Measurements from ENCODE around the gene PTPRD.

PTPRD gene

DNA sequence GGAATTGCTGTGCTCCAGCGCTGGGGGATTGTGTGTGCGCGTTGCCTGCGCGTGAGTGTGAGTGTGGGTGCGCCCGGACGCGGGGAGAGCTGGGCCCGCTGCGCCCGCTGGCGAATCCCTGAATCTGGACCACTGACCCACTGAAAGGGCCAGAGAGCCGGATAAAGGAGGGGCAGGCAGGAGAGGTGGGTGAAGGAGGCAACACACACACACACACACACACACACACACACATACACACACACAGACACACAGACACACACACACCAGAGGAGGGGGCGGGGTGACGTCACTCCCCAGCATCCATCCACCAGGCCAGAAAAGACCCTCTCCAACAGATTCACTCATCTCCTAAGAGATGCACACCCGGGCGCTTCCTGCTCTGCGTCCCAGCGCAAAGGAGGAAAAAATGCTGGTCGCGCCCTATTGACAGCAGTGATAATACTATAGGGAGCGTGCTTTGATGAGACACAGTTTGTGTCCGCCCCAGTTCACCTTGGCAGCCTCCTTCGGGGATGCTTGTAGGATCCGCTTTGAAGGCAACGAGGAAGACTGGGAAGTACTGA, 1754.1 kb downstream of the PTPRD start:
- Histone ChIP-seq H3K4me3 (ENCODE audit: insufficient read length, low read depth) (peak overlapping the region; percentile 70), H3K27me3 (ENCODE audit: insufficient read depth, insufficient read length) (no peaks in the 10 kb centered on the region), H3K36me3 (ENCODE audit: insufficient read depth, insufficient read length, low read length) (peaks cover 3% of the 10 kb centered on the region), H3K9me3 (ENCODE audit: insufficient read depth, low read length) (no peaks in the 10 kb centered on the region), H3K9ac (ENCODE audit: insufficient read length, low read depth) (peak overlapping the region; percentile 78), H3K4me1 (ENCODE audit: insufficient read depth, insufficient read length) (no peaks in the 10 kb centered on the region)
- no peak for DNase-seq (ENCODE audit: low read depth, low spot score)
- no peak for TF ChIP-seq SUZ12 (IDR thresholded peaks at IDR 0.05; ENCODE audit: extremely low read depth, insufficient read depth, insufficient read length)
- TF ChIP-seq YY1 (IDR thresholded peaks at IDR 0.05; ENCODE audit: insufficient read depth, insufficient read length), result no peak
- TF ChIP-seq ZNF274 (IDR thresholded peaks at IDR 0.05; ENCODE audit: low read depth, low read length), result no peak

GRCh38 chr9:8857926-8858595, 1754.7 kb downstream of the PTPRD start:
- H3K36me3 ChIP-seq (ENCODE audit: insufficient read depth, insufficient read length, low read length), result peaks cover 3% of the 10 kb centered on the region
- DNase-seq (ENCODE audit: low read depth, low spot score), result peak; percentile 55
- peak overlapping the region; percentile 70 for H3K4me3 ChIP-seq (ENCODE audit: insufficient read length, low read depth)
- peak overlapping the region; percentile 81 for H3K9ac ChIP-seq (ENCODE audit: insufficient read length, low read depth)
- no peaks in the 10 kb centered on the region for H3K27me3 ChIP-seq (ENCODE audit: insufficient read depth, insufficient read length)
- TF ChIP-seq YY1 (IDR thresholded peaks at IDR 0.05; ENCODE audit: insufficient read depth, insufficient read length), result no peak
- no peak for TF ChIP-seq SUZ12 (IDR thresholded peaks at IDR 0.05; ENCODE audit: extremely low read depth, insufficient read depth, insufficient read length)
- no peak for TF ChIP-seq ZNF274 (IDR thresholded peaks at IDR 0.05; ENCODE audit: low read depth, low read length)
- H3K4me1 ChIP-seq (ENCODE audit: insufficient read depth, insufficient read length), result no peaks in the 10 kb centered on the region
- no peaks in the 10 kb centered on the region for H3K9me3 ChIP-seq (ENCODE audit: insufficient read depth, low read length)

DNA sequence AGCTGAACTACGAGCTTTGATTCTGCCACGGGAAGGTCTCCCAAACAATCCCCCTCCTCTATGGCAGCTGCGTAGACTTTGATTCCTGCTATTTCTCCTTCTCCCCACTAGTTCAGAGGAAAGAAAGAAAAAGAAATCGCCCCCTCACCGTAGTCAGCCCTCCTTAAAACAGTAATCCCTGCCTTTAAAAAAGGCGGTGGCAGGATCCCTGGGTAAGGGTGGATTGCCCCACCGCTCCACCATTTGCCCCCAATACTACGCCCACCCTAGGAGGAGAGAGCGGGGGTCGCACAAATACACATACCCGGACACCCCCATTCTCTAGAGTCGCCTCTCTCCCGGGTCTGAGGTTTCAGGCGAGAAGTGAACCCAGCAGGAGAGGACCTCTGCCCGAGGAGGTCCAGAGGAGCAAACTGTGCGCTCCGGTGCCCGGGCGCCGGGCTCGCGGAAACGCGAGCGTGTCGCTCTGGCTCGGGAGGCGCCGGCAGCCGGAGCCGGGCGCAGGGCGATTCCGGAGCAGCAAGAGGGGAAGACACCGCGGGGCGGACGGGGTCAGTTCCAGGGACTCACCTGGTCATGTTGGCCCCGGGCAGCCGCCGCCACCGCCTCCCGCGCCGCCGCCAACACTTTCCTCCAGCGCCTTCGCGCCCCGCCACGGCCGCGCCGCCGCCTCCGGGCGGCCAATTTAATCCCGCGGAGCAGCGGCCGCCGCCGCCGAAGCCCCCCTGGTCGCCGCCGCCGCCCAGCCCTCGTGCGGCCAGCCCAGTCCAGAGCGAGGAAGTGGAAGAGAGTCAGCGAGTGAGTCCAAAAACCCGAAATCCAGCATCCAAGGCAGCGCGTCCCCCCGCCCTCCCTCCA, 1755.5 kb downstream of the PTPRD start:
- no peaks in the 10 kb centered on the region for H3K4me1 ChIP-seq (ENCODE audit: insufficient read depth, insufficient read length)
- H3K4me3 ChIP-seq (ENCODE audit: insufficient read length, low read depth), result peak overlapping the region; percentile 70
- peaks cover 3% of the 10 kb centered on the region for H3K36me3 ChIP-seq (ENCODE audit: insufficient read depth, insufficient read length, low read length)
- TF ChIP-seq YY1 (IDR thresholded peaks at IDR 0.05; ENCODE audit: insufficient read depth, insufficient read length) (no peak), SUZ12 (IDR thresholded peaks at IDR 0.05; ENCODE audit: extremely low read depth, insufficient read depth, insufficient read length) (no peak), ZNF274 (IDR thresholded peaks at IDR 0.05; ENCODE audit: low read depth, low read length) (no peak)
- DNase-seq (ENCODE audit: low read depth, low spot score), result no peak
- no peaks in the 10 kb centered on the region for H3K27me3 ChIP-seq (ENCODE audit: insufficient read depth, insufficient read length)
- peak overlapping the region; percentile 81 for H3K9ac ChIP-seq (ENCODE audit: insufficient read length, low read depth)
- no peaks in the 10 kb centered on the region for H3K9me3 ChIP-seq (ENCODE audit: insufficient read depth, low read length)

GRCh38 chr9:8856396-8857067, 1756.3 kb downstream of the PTPRD start:
- Histone ChIP-seq H3K27me3 (ENCODE audit: insufficient read depth, insufficient read length) (no peaks in the 10 kb centered on the region), H3K4me1 (ENCODE audit: insufficient read depth, insufficient read length) (no peaks in the 10 kb centered on the region), H3K4me3 (ENCODE audit: insufficient read length, low read depth) (peak overlapping the region; percentile 70), H3K9me3 (ENCODE audit: insufficient read depth, low read length) (no peaks in the 10 kb centered on the region), H3K36me3 (ENCODE audit: insufficient read depth, insufficient read length, low read length) (peaks cover 3% of the 10 kb centered on the region), H3K9ac (ENCODE audit: insufficient read length, low read depth) (peak overlapping the region; percentile 81)
- TF ChIP-seq YY1 (IDR thresholded peaks at IDR 0.05; ENCODE audit: insufficient read depth, insufficient read length), result no peak
- TF ChIP-seq ZNF274 (IDR thresholded peaks at IDR 0.05; ENCODE audit: low read depth, low read length), result no peak
- TF ChIP-seq SUZ12 (IDR thresholded peaks at IDR 0.05; ENCODE audit: extremely low read depth, insufficient read depth, insufficient read length), result no peak
- no peak for DNase-seq (ENCODE audit: low read depth, low spot score)

DNA sequence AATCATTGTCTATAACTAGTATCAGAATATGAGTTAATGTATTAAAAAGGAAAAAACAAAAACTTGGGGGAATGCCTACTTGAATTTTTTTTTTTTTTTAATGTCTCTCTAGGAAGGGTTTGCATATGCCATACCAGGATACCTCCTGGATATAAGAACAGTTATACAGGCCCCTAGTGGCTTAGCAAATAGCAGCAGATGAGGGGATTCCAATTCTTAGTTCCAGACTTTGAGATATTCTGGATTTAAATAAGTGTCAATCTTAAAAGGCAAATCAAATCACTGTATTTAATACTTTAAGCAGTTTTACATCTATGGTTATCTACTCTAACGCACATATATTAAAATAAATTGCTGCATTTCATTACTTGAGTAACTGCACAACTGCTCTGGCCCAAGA, 1757.8 kb downstream of the PTPRD start:
- no peaks in the 10 kb centered on the region for H3K36me3 ChIP-seq (ENCODE audit: insufficient read depth, insufficient read length, low read length)
- DNase-seq (ENCODE audit: low read depth, low spot score), result no peak
- no peak for TF ChIP-seq YY1 (IDR thresholded peaks at IDR 0.05; ENCODE audit: insufficient read depth, insufficient read length)
- no peak for TF ChIP-seq ZNF274 (IDR thresholded peaks at IDR 0.05; ENCODE audit: low read depth, low read length)
- no peak for TF ChIP-seq SUZ12 (IDR thresholded peaks at IDR 0.05; ENCODE audit: extremely low read depth, insufficient read depth, insufficient read length)
- H3K27me3 ChIP-seq (ENCODE audit: insufficient read depth, insufficient read length), result no peaks in the 10 kb centered on the region
- H3K4me1 ChIP-seq (ENCODE audit: insufficient read depth, insufficient read length), result no peaks in the 10 kb centered on the region
- H3K4me3 ChIP-seq (ENCODE audit: insufficient read length, low read depth), result no peak overlapping the region
- no peaks in the 10 kb centered on the region for H3K9me3 ChIP-seq (ENCODE audit: insufficient read depth, low read length)
- no peak overlapping the region for H3K9ac ChIP-seq (ENCODE audit: insufficient read length, low read depth)

- TF ChIP-seq YY1 (IDR thresholded peaks at IDR 0.05; ENCODE audit: insufficient read depth, insufficient read length) (no peak), ZNF274 (IDR thresholded peaks at IDR 0.05; ENCODE audit: low read depth, low read length) (no peak), SUZ12 (IDR thresholded peaks at IDR 0.05; ENCODE audit: extremely low read depth, insufficient read depth, insufficient read length) (no peak)
- Histone ChIP-seq H3K36me3 (ENCODE audit: insufficient read depth, insufficient read length, low read length) (no peaks in the 10 kb centered on the region), H3K27me3 (ENCODE audit: insufficient read depth, insufficient read length) (no peaks in the 10 kb centered on the region), H3K9ac (ENCODE audit: insufficient read length, low read depth) (no peak overlapping the region), H3K9me3 (ENCODE audit: insufficient read depth, low read length) (no peaks in the 10 kb centered on the region), H3K4me3 (ENCODE audit: insufficient read length, low read depth) (no peak overlapping the region), H3K4me1 (ENCODE audit: insufficient read depth, insufficient read length) (no peaks in the 10 kb centered on the region)
- DNase-seq (ENCODE audit: low read depth, low spot score), result no peak
Measured at GRCh38 chr9:8852301-8852864, 1760.4 kb downstream of the PTPRD start.
